NCI-H1092 (cell line): Measurements from ENCODE around the gene HOXA13.

Experiments used
- DNase-seq: peaks from one replicate; lab custom pipeline; 2025; lab: John Stamatoyannopoulos, UW

The HOXA13 gene

GRCh38 chr7:27159266-27160144 lies 40.4 kb downstream of the HOXA13 start:
- no peak for DNase-seq

DNA sequence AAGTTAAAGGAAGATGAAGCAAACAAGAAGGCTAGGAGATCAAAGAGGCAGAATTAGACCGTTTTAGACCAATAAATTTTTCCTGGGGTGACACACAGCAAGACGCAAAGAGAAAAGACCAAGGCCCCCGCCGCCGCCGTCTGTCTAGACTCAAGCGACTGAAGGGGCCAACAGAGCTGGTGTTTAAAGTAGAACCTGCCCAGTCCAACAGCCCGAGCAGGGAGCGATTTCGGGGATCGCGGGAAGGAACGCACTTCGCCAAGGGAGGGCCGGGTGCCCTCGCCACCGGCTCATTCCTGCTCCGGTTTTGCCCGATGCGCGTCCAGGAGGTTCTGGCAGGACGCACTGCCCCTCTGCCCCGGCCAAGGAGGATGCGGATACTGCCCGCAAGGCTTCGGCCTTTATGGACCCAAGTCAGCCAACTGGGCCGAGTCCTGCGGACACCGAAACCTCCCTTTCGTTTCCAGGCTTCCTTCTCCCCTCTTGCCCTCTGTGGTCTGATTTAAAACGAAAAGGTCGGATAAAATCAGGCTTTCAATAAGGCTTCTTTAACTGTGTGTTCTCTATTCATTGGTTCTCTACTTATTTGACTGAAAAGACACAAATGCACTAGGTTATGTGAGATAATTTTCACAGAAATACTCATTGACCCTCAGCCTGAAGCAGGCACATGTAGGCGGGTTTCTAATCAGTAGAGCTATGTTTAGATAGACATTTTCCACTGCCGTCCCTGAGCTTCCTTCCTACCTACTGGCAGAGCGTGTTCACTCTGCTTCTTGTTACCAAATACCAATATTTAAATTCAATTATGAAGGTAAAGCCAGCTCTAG lies 41.2 kb downstream of the HOXA13 start:
- DNase-seq = no peak

GRCh38 chr7:27157702-27158431 lies 42.0 kb downstream of the HOXA13 start:
- no peak for DNase-seq

DNA sequence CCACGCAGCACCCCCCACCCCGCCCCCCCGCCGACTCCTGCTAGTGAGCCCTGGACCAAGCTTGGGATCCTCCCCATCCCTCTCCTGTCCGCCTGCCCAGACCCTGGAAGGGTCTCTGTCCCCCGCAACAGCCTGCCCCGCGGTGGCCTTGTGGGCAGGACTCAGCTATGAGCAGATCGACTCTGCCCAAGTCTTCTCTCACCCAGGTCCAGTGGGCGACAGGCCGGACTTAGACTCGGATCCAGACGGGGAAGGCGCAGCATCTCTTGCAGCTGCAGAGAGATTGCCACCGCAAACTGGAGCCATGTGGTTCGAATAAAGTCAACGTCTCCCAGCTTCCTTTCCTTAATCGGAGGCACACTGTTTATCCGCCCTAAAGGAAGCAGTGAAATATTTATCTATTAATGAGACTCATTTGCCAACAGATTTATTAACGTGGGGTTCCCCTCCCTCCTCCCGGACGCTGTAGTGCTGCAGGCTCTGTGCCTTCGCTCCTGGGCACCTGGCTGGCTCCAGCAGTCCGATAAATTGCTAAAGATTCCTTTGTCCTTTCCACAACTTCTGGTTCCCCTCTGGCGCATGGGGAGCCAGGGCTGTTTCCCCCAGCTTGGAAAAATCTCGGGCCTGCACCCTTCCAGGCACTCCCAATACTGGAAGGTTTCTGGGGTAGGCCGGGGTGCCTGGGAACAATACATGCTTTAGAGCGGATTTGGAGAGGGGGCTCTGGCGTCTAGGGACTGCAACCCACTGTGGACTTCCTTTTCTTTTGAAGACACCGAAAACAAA lies 42.8 kb downstream of the HOXA13 start:
- no peak for DNase-seq

- DNase-seq = peak; percentile 75
These were observed 43.4 kb downstream of the HOXA13 start, which contains the start of gene HOXA7 for GRCh38 chr7:27156508-27156898. Gene HOXA7, minus strand, starts transcription at chr7:27156675. Its CDS starts 130 bp downstream, at chr7:27156545.

DNA sequence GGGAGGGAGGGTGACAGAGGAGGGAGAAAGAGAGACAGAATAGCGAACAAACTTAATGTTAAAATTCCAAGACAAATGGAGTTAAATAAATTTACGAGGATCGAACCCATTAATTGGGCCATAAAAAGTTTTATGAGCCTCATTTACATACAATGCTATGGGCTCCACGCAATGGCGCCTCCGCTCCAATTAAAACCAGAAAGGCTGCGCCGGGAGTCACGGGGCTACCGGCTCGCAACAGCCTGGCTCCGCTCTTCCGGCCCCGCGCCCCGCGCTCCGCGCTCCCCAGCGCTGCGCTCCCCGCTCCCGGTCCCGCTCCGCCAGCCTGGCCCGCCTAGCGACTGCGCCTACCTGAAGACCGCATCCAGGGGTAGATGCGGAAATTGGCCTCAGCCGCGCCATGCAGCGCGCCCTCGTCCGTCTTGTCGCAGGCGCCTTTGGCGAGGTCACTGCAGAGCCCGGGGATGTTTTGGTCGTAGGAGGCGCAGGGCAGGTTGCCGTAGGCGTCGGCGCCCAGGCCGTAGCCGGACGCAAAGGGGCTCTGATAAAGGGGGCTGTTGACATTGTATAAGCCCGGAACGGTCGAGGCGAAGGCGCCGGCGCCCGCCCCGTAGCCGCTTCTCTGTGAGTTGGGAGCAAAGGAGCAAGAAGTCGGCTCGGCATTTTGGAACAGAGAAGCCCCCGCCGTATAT lies 43.9 kb downstream of the HOXA13 start:
- DNase-seq = peak; percentile 70

GRCh38 chr7:27154901-27155815 lies 44.7 kb downstream of the HOXA13 start:
- no peak for DNase-seq

DNA sequence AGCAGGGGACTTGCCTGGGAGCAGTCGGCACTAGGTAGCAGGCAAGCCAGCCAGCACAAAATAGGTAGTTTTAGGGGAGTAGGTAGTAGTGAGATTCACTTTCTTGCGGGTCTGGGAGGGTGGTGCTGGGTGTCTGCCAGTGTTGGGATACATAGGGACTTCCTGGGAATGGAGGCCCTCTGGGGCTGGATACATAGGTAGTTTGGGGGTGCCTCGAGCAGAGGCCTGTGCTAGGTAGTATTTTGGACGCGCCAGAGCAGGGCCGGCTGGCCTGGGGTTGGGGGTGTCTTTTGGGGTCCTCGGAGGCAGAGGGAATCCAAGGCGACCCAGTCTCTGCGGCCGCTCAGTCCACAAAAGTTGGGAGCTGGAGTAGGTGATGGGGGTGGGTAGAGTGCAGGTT lies 45.5 kb downstream of the HOXA13 start:
- DNase-seq = no peak

DNA sequence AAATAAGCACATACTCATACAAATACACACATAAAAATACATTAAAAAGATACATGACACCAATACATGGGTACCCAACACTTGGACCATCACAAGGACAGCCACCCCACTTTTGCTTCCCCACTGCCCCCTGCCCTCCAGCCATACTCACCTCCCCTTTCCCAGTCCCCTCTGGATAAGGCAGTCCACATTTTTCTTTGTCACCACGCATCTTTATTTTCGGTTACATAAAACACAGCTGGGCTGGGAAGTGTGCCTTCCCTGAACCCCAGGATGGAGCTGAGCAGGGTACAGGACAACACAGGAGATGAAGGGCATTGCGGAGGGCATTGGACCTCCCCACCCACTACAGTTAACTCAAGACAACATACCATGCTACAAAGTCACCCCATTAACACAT lies 46.4 kb downstream of the HOXA13 start:
- no peak for DNase-seq

DNA sequence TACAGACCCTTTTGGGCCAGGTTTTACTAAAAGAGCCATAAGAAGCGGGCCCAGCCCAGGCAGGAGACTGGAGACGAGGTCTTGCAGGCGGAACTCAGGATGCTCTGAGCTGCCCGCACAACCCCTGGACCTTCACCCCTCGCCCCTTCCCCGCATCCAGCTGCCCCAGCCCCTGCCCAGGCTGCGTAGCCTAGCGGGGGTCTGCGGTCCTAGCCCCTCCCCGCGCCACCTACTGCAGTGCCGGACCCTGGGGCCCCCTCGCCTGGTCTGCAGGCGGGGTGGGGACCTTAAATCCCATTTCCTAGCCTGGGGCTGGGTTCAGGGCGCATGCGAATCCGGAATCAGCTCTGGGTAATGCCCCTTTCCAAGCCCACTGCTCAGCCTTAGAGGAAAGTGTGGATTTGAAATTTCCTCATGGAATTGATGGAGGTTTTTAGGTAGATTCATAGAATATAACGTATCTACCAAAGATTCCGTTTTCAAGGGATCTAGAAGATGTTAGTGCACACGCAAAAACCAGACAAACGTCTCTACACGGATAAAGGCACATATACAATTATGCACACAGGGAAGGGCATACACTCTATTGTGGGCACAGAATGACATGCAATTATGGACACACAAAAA lies 47.0 kb downstream of the HOXA13 start:
- DNase-seq = no peak

DNA sequence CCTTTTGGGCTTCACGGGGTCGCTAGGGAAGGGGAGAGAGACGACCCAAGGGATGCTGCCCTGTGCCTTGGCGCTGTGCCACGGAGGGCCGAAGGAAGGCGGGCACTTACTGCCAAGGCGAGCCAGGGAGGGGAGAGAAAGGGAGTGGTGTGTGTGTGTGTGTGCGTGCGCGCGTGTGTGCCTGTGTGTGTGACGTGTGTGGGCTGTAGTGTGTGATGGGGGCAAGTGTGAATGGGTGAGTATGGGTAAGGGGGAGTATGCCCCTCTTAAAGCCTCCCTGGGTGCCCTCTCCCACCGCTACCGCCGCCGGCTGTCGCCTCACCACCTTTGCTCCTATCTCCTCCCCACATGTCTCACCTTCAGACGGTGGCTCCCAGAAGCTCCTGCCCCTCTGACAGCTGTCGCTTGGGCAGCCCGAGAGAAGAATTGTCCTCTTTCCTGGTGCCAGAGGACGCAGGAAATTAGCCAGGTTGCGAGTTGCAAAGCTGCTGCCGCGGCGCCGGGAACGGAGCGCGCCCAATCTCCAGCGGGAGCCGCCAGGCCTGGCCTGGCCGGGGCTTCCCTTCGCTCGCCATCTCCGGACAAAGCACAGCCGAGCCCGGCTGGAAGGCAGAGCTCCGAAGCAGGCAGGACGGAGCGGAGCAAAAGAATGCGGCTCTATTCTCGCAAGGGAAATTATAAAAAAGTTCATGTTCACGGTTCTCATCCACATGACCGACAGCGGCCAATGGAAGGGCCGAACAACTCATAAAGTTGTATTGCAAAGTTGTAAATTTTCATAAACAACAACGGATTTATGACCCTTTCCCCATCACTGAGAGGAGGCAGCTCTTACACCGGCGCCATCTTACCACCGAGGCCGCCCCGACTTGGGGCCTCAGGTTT lies 47.7 kb downstream of the HOXA13 start, which contains the start of gene HOXA3:
HOXA3 (minus strand) TSS at position 653 of the 885 bp plus-strand sequence. CDS start 41,943 bp downstream, outside the sequence.
- DNase-seq = no peak

DNA sequence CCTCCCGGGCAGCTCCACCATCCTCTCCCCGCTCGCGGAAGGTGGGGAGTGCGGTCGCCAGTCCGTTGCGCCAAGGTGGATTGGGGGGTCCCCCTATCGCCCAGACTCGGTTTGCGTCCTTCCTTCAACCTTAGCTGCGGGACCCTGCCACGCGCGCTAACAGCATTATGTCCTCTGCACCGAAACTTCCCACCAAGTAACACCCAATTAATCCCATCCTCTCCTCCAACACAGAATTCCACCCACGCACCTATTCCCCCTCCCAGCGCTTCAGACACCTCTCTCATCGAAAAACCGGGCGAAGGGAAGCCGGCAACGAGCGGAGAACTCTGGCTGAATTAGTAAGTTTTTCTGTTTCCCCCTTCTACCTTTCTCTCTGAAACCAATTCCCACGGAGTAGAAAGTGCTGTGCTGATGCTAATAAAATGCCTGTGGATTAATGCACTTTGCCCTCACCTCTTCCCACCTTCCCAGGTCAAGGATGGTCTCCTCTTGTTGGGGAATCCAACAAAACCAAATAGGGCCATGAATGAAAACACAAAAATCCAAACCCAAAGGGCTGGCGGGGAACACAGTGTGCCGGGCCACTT lies 48.5 kb downstream of the HOXA13 start:
- DNase-seq = no peak

DNA sequence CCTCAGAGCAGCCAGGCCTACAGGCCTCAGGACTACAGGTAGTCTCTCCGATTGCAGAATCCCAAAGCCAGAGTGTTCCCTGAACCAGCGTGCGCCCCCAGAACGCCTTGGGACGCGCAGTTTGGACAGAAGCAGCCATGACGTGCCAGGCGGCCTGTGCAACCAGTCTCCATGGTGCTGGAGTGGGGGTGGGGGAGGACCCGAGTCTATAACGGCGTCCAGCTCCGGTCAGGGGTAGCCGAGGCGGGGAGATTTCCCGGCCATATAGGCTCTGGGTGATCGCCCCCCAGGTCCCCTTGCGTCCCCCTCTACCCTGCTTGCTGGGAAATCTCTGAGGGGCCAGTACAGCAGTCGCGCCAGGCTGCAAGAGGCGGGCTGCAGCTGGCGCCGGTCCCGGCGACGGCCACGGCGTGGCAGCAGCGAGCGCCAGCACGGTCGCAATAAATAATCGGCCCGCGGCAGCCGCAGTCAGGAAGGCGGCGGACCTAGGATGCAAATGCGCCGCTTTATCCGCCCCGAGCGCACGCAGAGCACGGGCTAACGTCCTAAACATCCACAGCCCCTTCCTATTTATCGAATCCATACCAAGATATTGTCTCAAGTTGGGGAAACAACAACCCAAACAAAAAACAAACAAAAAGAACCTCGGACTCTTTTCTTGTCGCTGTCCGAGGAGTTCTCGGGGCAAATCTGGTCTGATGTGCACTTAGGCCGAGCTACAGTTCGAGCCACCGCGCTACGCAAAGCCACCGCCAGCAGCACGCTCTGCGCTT lies 49.1 kb downstream of the HOXA13 start:
- peak; percentile 80 for DNase-seq

- DNase-seq = peak; percentile 32
These were observed 49.9 kb downstream of the HOXA13 start for GRCh38 chr7:27149842-27150567.

DNA sequence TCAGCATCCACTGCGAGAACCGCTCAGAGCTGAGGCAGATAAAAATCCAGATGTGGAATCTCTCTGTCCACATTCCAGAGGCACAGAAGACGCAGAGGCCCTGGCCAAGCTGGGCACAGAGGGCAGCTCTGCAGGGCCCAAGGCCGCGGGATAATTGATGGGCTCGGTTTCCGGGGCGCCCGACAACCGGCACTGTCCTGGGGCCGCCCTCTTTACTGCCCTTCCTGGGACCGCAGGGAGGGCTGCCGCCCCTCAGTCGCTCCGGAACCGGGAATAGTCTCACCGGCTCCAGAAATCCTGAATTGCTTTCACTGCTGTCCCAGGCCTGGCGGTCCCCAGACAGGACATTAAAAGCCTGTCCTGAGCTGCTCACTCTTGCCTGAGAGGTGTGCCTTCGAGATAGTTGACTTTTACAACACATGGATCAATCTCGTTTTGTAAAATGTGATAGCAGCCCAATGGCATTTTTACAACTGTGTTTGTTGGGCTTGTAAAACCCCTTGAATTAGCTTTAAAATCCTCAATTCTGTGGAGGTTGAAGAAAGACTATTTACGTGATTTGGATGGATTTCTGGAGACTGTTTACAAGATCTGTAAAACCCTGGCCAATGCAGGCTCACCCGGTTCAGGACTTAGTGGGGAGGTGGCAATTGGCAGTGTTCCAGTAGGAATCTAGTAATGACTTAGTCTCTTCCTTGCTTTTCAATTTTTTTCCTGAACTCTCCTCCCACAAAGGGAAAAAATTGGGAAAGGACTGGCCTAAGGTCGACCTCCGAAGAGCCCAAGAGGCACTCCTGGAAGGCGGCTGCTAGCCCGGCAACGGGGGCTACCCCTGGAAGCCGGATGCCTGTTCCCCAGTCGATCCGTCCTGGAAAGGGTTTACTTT lies 50.9 kb downstream of the HOXA13 start:
- DNase-seq = no peak
